SK-N-SH treated with all-trans-retinoic acid at 6 μM for 48 hours (cell line): ENCODE measurements around the gene SUGCT.

Experiments used
- ATAC-seq: fragments of 200-7000 bp; cut with Tn5 transposase; 3 replicates; pipeline ENCODE4 v1.9.1; 2020; ENCODE audit warnings: mild to moderate bottlenecking, moderate library complexity
- ARNTL ChIP-seq: fragments of 450-650 bp; formaldehyde crosslinking; IDR thresholded peaks from 2 replicates; pipeline ENCODE4 v1.5.0; 2020; ENCODE audit warnings: low read depth, mild to moderate bottlenecking, moderate library complexity, borderline replicate concordance
- BACH2 ChIP-seq: fragments of 250-450 bp; sonication (Bioruptor Pico); IDR thresholded peaks from 2 replicates; pipeline ENCODE4 v1.9.0; 2021; ENCODE audit warnings: mild to moderate bottlenecking, borderline replicate concordance
- CREB5 ChIP-seq: fragments of 250-450 bp; sonication (Bioruptor Pico); IDR thresholded peaks from 2 replicates; pipeline ENCODE4 v1.5.1; 2020; ENCODE audit warnings: low read depth, mild to moderate bottlenecking, moderate library complexity
- CSDC2 ChIP-seq: fragments of 250-450 bp; sonication (Bioruptor Pico); IDR thresholded peaks from 2 replicates; pipeline ENCODE4 v1.5.0; 2020; ENCODE audit warnings: mild to moderate bottlenecking, moderate library complexity
- CSRNP3 ChIP-seq: fragments of 250-450 bp; sonication (Bioruptor Pico); IDR thresholded peaks from 2 replicates; pipeline ENCODE4 v1.5.1; 2021; ENCODE audit warnings: mild to moderate bottlenecking, moderate library complexity
- GLIS3 ChIP-seq: fragments of 250-450 bp; sonication (Bioruptor Pico); IDR thresholded peaks from 2 replicates; pipeline ENCODE4 v1.5.0; 2020; ENCODE audit warnings: mild to moderate bottlenecking, moderate library complexity
- ISL1 ChIP-seq: fragments of 250-450 bp; sonication (Bioruptor Pico); IDR thresholded peaks from 2 replicates; pipeline ENCODE4 v2.1.2; 2022; ENCODE audit warnings: mild to moderate bottlenecking, moderate library complexity
- OSR1 ChIP-seq: fragments of 250-450 bp; sonication (Bioruptor Pico); IDR thresholded peaks from 2 replicates; pipeline ENCODE4 v1.8.0; 2022; ENCODE audit warnings: moderate library complexity, mild to moderate bottlenecking, inconsistent platforms
- PATZ1 ChIP-seq: fragments of 250-450 bp; sonication (Bioruptor Pico); IDR thresholded peaks from 2 replicates; pipeline ENCODE4 v1.8.0; 2020; ENCODE audit warnings: mild to moderate bottlenecking, moderate library complexity, borderline replicate concordance
- POU6F1 ChIP-seq: fragments of 250-450 bp; sonication (Bioruptor Pico); IDR thresholded peaks from 2 replicates; pipeline ENCODE4 v1.8.0; 2021; ENCODE audit warnings: low read depth, mild to moderate bottlenecking, moderate library complexity, borderline replicate concordance
- PPARA ChIP-seq: fragments of 250-450 bp; sonication (Bioruptor Pico); IDR thresholded peaks from 2 replicates; pipeline ENCODE4 v1.5.0; 2020; ENCODE audit warnings: mild to moderate bottlenecking, borderline replicate concordance
- RARB ChIP-seq: fragments of 250-450 bp; sonication (Bioruptor Pico); IDR thresholded peaks from 2 replicates; pipeline ENCODE4 v1.8.0; 2021; ENCODE audit warnings: mild to moderate bottlenecking, moderate library complexity
- TOX ChIP-seq: fragments of 250-450 bp; sonication (Bioruptor Pico); IDR thresholded peaks from 2 replicates; pipeline ENCODE4 v1.8.0; 2021; ENCODE audit warnings: mild to moderate bottlenecking, moderate library complexity, borderline replicate concordance
- TSHZ2 ChIP-seq: fragments of 250-450 bp; sonication (Bioruptor Pico); IDR thresholded peaks from 2 replicates; pipeline ENCODE4 v1.5.0; 2020; ENCODE audit warnings: mild to moderate bottlenecking, moderate library complexity
- ZC3H10 ChIP-seq: fragments of 250-450 bp; sonication (Bioruptor Pico); IDR thresholded peaks from 2 replicates; pipeline ENCODE4 v1.5.1; 2021; ENCODE audit warnings: mild to moderate bottlenecking, moderate library complexity
- ZNF565 ChIP-seq: fragments of 450-650 bp; formaldehyde crosslinking; conservative IDR thresholded peaks from 2 replicates; pipeline ENCODE4 v1.5.0; 2020; ENCODE audit warnings: low read depth, mild to moderate bottlenecking, moderate library complexity
- ZNF70 ChIP-seq: fragments of 450-650 bp; formaldehyde crosslinking; IDR thresholded peaks from 2 replicates; pipeline ENCODE4 v1.5.0; 2020; ENCODE audit warnings: mild to moderate bottlenecking, moderate library complexity
- ZNF8 ChIP-seq: fragments of 450-650 bp; formaldehyde crosslinking; IDR thresholded peaks from 2 replicates; pipeline ENCODE4 v1.5.0; 2020; ENCODE audit warnings: mild to moderate bottlenecking, moderate library complexity

Gene SUGCT

GRCh38 chr7:40680657-40681056, 545.9 kb downstream of the SUGCT start:
- peak; percentile 79 for ATAC-seq
- no peak for TF ChIP-seq GLIS3 (CRISPR knock-in tag)
- no peak for TF ChIP-seq TSHZ2 (CRISPR knock-in tag)

- ATAC-seq, result peak; percentile 15; the same call in 2 of the 3 replicates
These were observed 547.9 kb downstream of the SUGCT start for GRCh38 chr7:40682696-40683095.

GRCh38 chr7:40694026-40694809, 559.4 kb downstream of the SUGCT start:
- TF ChIP-seq RARB (CRISPR knock-in tag) (no peak), ARNTL (CRISPR knock-in tag) (no peak), ZNF8 (CRISPR knock-in tag) (no peak), ISL1 (CRISPR knock-in tag) (no peak), POU6F1 (CRISPR knock-in tag) (no peak), ZC3H10 (CRISPR knock-in tag) (no peak), BACH2 (CRISPR knock-in tag) (no peak), ZNF70 (CRISPR knock-in tag) (no peak), ZNF565 (CRISPR knock-in tag) (no peak), OSR1 (CRISPR knock-in tag) (no peak), CSDC2 (CRISPR knock-in tag) (no peak), PPARA (no peak), CREB5 (no peak), CSRNP3 (no peak)
- ATAC-seq, result peak; percentile 38

More at GRCh38 chr7:40682696-40683095, 547.9 kb downstream of the SUGCT start:
- TF ChIP-seq ISL1 (CRISPR knock-in tag), result no peak
- no peak for TF ChIP-seq TSHZ2 (CRISPR knock-in tag)
- TF ChIP-seq RARB (CRISPR knock-in tag), result no peak
- no peak for TF ChIP-seq TOX (CRISPR knock-in tag)
- TF ChIP-seq BACH2 (CRISPR knock-in tag), result no peak
- TF ChIP-seq ZNF8 (CRISPR knock-in tag), result no peak
- no peak for TF ChIP-seq PPARA
- no peak for TF ChIP-seq PATZ1
- TF ChIP-seq ZC3H10 (CRISPR knock-in tag), result no peak
